Thyroid gland (tissue), 4 donors: ENCODE data around the gene C21orf58. TPM values are rescaled to one million over a fixed set of nuclear protein-coding genes. Genes with fewer than 3 reads are reported as not detected.

ENCODE experiments used
- DNase-seq, 2 donors: peaks; one replicate each; pipeline ENCODE4 v3.0.0-alpha.2; 2019
- H3K27ac ChIP-seq, 3 donors: fragments of 200-600 bp; sonication (generic); 1 replicate in 2 of 3; 2 replicates in 1 of 3; pipeline ENCODE4 v1.5.1; 2016 to 2019; ENCODE audit warnings: mild to moderate bottlenecking in 1 of 3, moderate library complexity in 1 of 3
- H3K27me3 ChIP-seq: fragments of 200-600 bp; sonication (generic); one replicate; pipeline ENCODE4 v1.5.1; 2019
- H3K36me3 ChIP-seq, 2 donors: fragments of 200-600 bp; sonication (generic); one replicate each; pipeline ENCODE4 v1.5.1; 2016 to 2019
- H3K4me1 ChIP-seq, 2 donors: fragments of 200-600 bp; sonication (generic); one replicate each; pipeline ENCODE4 v1.5.1; 2017 to 2019
- H3K4me3 ChIP-seq, 3 donors: fragments of 200-600 bp; sonication (generic); replicated peaks in 1 of 3; 1 replicate in 2 of 3; 2 replicates in 1 of 3; pipeline ENCODE4 v1.5.1; 2016; ENCODE audit warnings: mild to moderate bottlenecking in 1 of 3
- H3K9me3 ChIP-seq: fragments of 200-600 bp; sonication (generic); one replicate; pipeline ENCODE4 v1.5.1; 2017
- POLR2A ChIP-seq, 2 donors: fragments of 450-650 bp; IDR thresholded peaks; one replicate each; pipeline ENCODE4 v1.6.1; 2017; ENCODE audit warnings: antibody characterized with exemption in 2 of 2, mild to moderate bottlenecking in 2 of 2, moderate library complexity in 1 of 2
- WGBS, 2 donors: methylation state at CpG; one replicate each; pipeline ENCODE4 v1.1.5; 2017; 5-methylcytosine and 5-hydroxymethylcytosine counted together
- intact Hi-C: fragments of 100-400 bp; cut with DNase I; formaldehyde crosslinking; loops from one replicate; pipeline ENCODE4 v1.15.1; 2023
- total RNA-seq, 4 donors: library from RNA; depleted of rRNA; stranded (reverse); fragments of >200 nt; gene quantifications; one replicate each; pipeline ENCODE4 v1.2.3, GENCODE V29; 2016
- TF ChIP-seq, protein P1 (sequence below), 6 experiments: fragments of 200-600 bp in 3 of 6; fragments of 450-650 bp in 3 of 6; sonication (generic) in 3 of 6; IDR thresholded peaks; one replicate each; pipeline ENCODE4 v1.5.1; 2016 to 2019; ENCODE audit warnings: antibody characterized with exemption in 6 of 6, mild to moderate bottlenecking in 2 of 6, inconsistent platforms in 1 of 6, moderate library complexity in 1 of 6

The C21orf58 gene
- total RNA-seq, 4 donors from 2014 or later, result 0.89 to 2.2 (median 1.7) TPM

DNA sequence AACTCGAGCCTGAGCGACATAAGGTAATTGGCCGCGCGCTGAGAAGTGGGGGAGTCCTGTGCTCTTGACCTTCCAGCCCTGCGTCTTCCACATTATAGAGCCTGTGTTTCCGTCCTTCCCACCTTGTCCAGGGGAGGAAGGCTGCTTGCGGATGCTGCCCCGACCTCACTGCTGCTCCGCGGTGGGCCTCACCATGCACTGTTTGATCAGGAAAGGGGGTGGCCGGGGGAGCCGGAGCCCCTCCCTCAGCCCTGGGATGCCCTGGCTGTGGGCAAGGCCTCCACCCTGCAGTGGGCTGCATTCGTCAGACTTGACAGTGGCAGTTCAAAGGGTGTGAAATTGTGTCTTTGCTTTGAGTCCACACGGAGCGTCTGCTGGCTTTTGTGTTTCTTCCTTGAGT, 30.4 kb upstream of the C21orf58 start:
- H3K27me3 ChIP-seq, result no peaks in the 10 kb centered on the region
- 94 to 95% methylated on average over 13 to 15 of the region's 16 CpGs for WGBS, 2 donors

DNA sequence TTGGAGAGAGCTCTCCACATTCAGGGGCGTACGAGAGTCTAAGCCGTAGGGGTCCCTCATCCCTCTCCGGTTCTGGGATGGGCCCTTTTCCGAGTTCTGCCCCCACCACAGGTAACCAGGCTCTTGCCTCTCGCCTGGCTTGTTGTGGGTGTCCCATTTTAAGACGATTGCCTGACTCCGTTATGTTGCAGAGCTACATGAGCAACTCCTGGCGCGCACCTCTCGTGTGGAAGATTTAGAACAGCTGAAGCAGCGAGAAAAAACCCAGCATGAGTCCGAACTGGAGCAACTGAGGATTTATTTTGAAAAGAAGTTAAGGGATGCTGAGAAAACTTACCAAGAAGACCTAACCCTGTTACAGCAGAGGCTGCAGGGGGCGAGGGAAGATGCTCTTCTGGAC, 29.2 kb upstream of the C21orf58 start:
- Histone ChIP-seq H3K36me3 (peaks cover 65 to 69% of the 10 kb centered on the region in 2 donors), H3K27me3 (no peaks in the 10 kb centered on the region), H3K27ac (no peak overlapping the region), H3K4me1 (no peaks in the 10 kb centered on the region), H3K4me3 (no peak overlapping the region), H3K9me3 (no peaks in the 10 kb centered on the region)
- intact Hi-C loops, result no loop called here
- 93 to 96% methylated on average over 14 of the region's 14 CpGs for WGBS, 2 donors
- no peak for DNase-seq
- TF ChIP-seq, protein P1, sequence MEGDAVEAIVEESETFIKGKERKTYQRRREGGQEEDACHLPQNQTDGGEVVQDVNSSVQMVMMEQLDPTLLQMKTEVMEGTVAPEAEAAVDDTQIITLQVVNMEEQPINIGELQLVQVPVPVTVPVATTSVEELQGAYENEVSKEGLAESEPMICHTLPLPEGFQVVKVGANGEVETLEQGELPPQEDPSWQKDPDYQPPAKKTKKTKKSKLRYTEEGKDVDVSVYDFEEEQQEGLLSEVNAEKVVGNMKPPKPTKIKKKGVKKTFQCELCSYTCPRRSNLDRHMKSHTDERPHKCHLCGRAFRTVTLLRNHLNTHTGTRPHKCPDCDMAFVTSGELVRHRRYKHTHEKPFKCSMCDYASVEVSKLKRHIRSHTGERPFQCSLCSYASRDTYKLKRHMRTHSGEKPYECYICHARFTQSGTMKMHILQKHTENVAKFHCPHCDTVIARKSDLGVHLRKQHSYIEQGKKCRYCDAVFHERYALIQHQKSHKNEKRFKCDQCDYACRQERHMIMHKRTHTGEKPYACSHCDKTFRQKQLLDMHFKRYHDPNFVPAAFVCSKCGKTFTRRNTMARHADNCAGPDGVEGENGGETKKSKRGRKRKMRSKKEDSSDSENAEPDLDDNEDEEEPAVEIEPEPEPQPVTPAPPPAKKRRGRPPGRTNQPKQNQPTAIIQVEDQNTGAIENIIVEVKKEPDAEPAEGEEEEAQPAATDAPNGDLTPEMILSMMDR (IDR thresholded peaks at IDR 0.05), result no peak
- TF ChIP-seq POLR2A (IDR thresholded peaks at IDR 0.05), result no peak

More for the DNA sequence above, 30.4 kb upstream of the C21orf58 start:
- TF ChIP-seq, protein P1 (IDR thresholded peaks at IDR 0.05), result no peak
- TF ChIP-seq POLR2A (IDR thresholded peaks at IDR 0.05), result no peak
- H3K4me3 ChIP-seq, result no peak overlapping the region
- no peak overlapping the region for H3K27ac ChIP-seq
- intact Hi-C loops, result no loop called here
- no peaks in the 10 kb centered on the region for H3K9me3 ChIP-seq
- H3K36me3 ChIP-seq, result peaks cover 63 to 67% of the 10 kb centered on the region in 2 donors
- H3K4me1 ChIP-seq, result no peaks in the 10 kb centered on the region
- no peak for DNase-seq

DNA sequence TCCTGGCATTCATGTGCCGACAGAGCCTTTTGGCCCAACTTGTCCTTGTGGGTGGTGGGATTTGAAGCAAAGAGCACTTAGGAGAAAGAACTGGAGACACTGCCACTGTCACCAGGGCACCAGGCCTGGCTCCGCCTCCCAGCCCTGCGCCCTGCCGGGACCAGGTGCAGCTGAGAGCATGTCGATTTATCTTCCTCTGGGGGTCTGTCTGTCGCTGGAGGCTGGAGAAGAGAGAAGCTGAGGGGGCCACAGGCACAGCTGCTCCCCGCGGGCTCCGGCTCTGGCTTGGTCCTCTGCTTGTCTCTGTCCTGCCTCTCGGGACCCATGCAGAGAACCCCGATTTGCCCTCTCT, 28.5 kb upstream of the C21orf58 start:
- no peak overlapping the region for H3K4me3 ChIP-seq
- intact Hi-C loops, result no loop called here
- WGBS, 2 donors, result 92 to 96% methylated on average over 10 to 11 of the region's 11 CpGs
- H3K36me3 ChIP-seq, result peaks cover 65 to 71% of the 10 kb centered on the region in 2 donors
- H3K4me1 ChIP-seq, result no peaks in the 10 kb centered on the region
- TF ChIP-seq POLR2A (IDR thresholded peaks at IDR 0.05), result no peak
- TF ChIP-seq, protein P1 (IDR thresholded peaks at IDR 0.05), result no peak
- no peak for DNase-seq
- H3K9me3 ChIP-seq, result no peaks in the 10 kb centered on the region
- H3K27me3 ChIP-seq, result no peaks in the 10 kb centered on the region
- no peak overlapping the region for H3K27ac ChIP-seq

- H3K4me3 ChIP-seq, result no peak overlapping the region
- H3K4me1 ChIP-seq, result no peaks in the 10 kb centered on the region
- no peaks in the 10 kb centered on the region for H3K27me3 ChIP-seq
- H3K9me3 ChIP-seq, result no peaks in the 10 kb centered on the region
- intact Hi-C loops, result no loop called here
- H3K27ac ChIP-seq, result no peak overlapping the region
- DNase-seq, result no peak
- H3K36me3 ChIP-seq, result peaks cover 65 to 76% of the 10 kb centered on the region in 2 donors
- WGBS, 2 donors, result 93 to 95% methylated on average over 6 to 8 of the region's 11 CpGs
- TF ChIP-seq, protein P1 (IDR thresholded peaks at IDR 0.05), result no peak
- TF ChIP-seq POLR2A (IDR thresholded peaks at IDR 0.05), result no peak
These were observed 27.9 kb upstream of the C21orf58 start for GRCh38 chr21:46351476-46352163.

DNA sequence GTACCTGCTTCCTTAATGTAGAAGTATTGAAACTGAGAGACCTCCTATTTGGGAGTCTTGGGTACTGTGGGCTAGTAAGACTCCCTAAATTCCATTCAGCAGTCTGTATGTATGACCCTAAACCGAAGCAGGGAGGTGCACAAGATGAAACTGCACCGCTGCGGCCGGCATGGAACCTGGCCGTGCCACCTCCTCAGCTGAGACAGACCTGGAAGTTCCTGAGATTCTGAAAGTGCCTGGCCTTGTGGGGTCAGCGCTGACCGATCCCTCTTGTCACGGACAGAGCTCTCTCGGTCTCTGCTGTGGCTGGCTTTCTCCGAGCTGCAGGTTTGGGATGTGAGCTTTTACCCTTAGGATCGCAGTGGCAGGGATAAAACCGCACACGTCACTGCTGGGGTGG, 27.3 kb upstream of the C21orf58 start:
- H3K4me1 ChIP-seq, result no peaks in the 10 kb centered on the region
- no peak overlapping the region for H3K4me3 ChIP-seq
- no peaks in the 10 kb centered on the region for H3K9me3 ChIP-seq
- WGBS, 2 donors, result 90 to 95% methylated on average over 11 to 13 of the region's 13 CpGs
- no peak for DNase-seq
- intact Hi-C loops, result no loop called here
- no peak for TF ChIP-seq POLR2A (IDR thresholded peaks at IDR 0.05)
- TF ChIP-seq, protein P1 (IDR thresholded peaks at IDR 0.05), result no peak
- H3K27me3 ChIP-seq, result no peaks in the 10 kb centered on the region
- H3K36me3 ChIP-seq, result peaks cover 61 to 78% of the 10 kb centered on the region in 2 donors
- no peak overlapping the region for H3K27ac ChIP-seq
